HL-60 (cell line): Measurements from ENCODE around the gene AFF2.
A peak's percentile ranks its signal among the peaks of the same experiment; 100 is the strongest.

Experiments
- DNase-seq, 2 experiments: peaks; one replicate each; pipeline ENCODE4 v3.0.0-alpha.2; 2010 to 2020; ENCODE audit warnings: low read depth in 1 of 2, low spot score in 1 of 2
- H3K27ac ChIP-seq: fragments of 250-450 bp; sonication (Bioruptor Pico); replicated peaks from 2 replicates; pipeline ENCODE4 v1.5.1; 2020; ENCODE audit warnings: mild to moderate bottlenecking, moderate library complexity
- H3K27me3 ChIP-seq: fragments of 250-450 bp; sonication (Bioruptor Pico); 2 replicates; pipeline ENCODE4 v1.5.1; 2021; ENCODE audit warnings: mild to moderate bottlenecking, moderate library complexity; ENCODE audit not compliant: insufficient read depth, poor library complexity, severe bottlenecking
- H3K4me3 ChIP-seq: replicated peaks from 2 replicates; pipeline ENCODE4 v1.5.1; 2011; ENCODE audit warnings: mild to moderate bottlenecking, control low read depth, low read length; ENCODE audit not compliant: insufficient read depth
- GABPA ChIP-seq: IDR thresholded peaks from 2 replicates; pipeline ENCODE4 v1.6.1; 2012; ENCODE audit warnings: low read depth
- POLR2AphosphoS5 ChIP-seq: IDR thresholded peaks from 2 replicates; pipeline ENCODE4 v1.6.1; 2012; ENCODE audit warnings: low read depth
- SPI1 ChIP-seq: IDR thresholded peaks from 2 replicates; pipeline ENCODE4 v1.6.1; 2012; ENCODE audit warnings: low read depth, mild to moderate bottlenecking, borderline replicate concordance
- TF ChIP-seq, protein P1 (sequence below): IDR thresholded peaks from 2 replicates; pipeline ENCODE4 v1.6.1; 2012; ENCODE audit warnings: low read depth; ENCODE audit not compliant: insufficient replicate concordance
- TF ChIP-seq, protein P2 (sequence below): IDR thresholded peaks from one replicate; pipeline ENCODE4 v1.5.1; 2011; ENCODE audit warnings: low read length, control low read depth, inconsistent platforms; ENCODE audit not compliant: insufficient read depth

AFF2 gene

DNA sequence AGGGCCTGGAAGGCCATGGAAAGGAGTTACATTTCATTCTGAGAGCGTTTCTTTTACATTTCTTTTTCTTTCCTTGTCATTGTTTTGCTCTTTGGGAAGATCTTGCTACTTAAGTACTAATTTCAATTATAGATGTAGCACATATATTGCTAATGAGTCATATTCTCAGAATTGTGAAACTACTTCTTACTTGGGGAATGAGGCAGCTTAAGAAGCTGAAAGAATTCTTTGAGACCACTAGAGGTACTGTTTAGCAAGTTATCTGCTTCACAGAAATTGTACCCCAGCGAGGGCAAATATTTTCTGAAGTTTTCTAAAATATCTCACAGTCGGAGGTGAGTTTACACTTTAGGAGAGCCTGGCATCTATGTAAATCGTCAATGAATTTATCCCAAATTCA is 100.6 kb downstream of the AFF2 start:
- Histone ChIP-seq H3K27me3 (no peaks in the 10 kb centered on the region), H3K27ac (no peak overlapping the region), H3K4me3 (no peak overlapping the region)
- no peak for DNase-seq
- TF ChIP-seq SPI1 (no peak), POLR2AphosphoS5 (no peak), GABPA (no peak)
- TF ChIP-seq, protein P1, sequence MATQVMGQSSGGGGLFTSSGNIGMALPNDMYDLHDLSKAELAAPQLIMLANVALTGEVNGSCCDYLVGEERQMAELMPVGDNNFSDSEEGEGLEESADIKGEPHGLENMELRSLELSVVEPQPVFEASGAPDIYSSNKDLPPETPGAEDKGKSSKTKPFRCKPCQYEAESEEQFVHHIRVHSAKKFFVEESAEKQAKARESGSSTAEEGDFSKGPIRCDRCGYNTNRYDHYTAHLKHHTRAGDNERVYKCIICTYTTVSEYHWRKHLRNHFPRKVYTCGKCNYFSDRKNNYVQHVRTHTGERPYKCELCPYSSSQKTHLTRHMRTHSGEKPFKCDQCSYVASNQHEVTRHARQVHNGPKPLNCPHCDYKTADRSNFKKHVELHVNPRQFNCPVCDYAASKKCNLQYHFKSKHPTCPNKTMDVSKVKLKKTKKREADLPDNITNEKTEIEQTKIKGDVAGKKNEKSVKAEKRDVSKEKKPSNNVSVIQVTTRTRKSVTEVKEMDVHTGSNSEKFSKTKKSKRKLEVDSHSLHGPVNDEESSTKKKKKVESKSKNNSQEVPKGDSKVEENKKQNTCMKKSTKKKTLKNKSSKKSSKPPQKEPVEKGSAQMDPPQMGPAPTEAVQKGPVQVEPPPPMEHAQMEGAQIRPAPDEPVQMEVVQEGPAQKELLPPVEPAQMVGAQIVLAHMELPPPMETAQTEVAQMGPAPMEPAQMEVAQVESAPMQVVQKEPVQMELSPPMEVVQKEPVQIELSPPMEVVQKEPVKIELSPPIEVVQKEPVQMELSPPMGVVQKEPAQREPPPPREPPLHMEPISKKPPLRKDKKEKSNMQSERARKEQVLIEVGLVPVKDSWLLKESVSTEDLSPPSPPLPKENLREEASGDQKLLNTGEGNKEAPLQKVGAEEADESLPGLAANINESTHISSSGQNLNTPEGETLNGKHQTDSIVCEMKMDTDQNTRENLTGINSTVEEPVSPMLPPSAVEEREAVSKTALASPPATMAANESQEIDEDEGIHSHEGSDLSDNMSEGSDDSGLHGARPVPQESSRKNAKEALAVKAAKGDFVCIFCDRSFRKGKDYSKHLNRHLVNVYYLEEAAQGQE: no peak
- TF ChIP-seq, protein P2, sequence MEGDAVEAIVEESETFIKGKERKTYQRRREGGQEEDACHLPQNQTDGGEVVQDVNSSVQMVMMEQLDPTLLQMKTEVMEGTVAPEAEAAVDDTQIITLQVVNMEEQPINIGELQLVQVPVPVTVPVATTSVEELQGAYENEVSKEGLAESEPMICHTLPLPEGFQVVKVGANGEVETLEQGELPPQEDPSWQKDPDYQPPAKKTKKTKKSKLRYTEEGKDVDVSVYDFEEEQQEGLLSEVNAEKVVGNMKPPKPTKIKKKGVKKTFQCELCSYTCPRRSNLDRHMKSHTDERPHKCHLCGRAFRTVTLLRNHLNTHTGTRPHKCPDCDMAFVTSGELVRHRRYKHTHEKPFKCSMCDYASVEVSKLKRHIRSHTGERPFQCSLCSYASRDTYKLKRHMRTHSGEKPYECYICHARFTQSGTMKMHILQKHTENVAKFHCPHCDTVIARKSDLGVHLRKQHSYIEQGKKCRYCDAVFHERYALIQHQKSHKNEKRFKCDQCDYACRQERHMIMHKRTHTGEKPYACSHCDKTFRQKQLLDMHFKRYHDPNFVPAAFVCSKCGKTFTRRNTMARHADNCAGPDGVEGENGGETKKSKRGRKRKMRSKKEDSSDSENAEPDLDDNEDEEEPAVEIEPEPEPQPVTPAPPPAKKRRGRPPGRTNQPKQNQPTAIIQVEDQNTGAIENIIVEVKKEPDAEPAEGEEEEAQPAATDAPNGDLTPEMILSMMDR: no peak

DNA sequence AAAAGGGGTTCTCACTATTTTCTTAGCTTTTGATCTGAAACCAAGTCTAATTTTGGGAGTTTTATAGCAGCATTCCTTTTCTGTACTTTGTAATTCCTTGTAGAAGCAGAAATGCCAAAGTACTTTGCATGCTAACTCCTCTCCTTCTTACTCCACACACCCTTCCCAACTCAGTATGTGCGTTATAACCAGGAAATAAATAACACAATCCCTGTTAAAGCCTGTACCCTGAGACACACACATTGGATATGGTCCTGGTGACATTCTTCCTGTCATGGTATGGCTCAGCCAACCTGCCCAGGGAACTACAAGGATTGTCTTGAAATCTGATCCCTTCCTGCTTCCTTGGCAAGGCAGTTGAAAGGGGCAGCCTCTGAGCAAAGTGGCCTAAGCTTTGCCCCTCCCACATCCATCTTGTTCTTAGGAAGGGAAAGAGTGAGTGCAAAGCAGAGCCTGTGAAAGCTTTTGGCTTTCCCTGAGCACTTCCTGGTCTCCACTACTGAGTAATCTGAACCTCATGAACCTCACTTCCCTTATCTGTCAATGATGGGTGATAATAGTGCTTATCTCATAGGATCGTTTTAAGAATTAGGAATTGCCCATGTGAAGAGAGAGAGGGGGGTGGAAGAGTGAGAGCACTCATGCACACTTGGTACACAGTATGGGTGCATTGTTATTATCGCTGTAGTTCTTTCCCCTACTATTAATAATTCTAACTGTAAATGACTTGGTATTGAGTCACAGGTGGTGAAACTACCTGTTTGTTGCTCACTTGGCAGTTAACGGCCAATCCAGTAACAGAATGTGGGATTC is 109.3 kb downstream of the AFF2 start:
- peak overlapping the region; percentile 80 for H3K27ac ChIP-seq
- TF ChIP-seq GABPA: no peak
- TF ChIP-seq, protein P1: no peak
- no peak for TF ChIP-seq POLR2AphosphoS5
- TF ChIP-seq, protein P2: no peak
- peak; percentile 79 for TF ChIP-seq SPI1
- peak; percentile 58 for DNase-seq

DNA sequence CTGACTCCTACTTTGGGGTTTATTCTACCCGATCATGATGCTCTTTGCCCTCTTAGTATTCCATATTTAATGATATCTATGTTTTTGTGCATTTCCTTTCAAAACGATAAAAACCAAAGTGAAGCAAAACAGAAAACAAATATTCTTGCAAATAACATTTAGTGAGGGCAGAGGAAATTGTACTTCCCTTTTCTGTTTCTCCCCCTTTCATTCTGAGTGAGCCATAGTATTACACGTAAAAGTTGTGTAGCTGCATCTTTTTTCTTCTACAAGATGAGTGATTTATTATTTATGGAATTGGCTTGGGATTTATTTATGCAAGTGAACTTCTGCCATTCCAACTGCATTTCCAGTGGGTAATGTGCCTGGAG is 109.9 kb downstream of the AFF2 start:
- Histone ChIP-seq H3K27me3 (no peaks in the 10 kb centered on the region), H3K27ac (peak overlapping the region; percentile 80), H3K4me3 (no peak overlapping the region)
- TF ChIP-seq SPI1: 0 out of 2 replicates have a peak, but pooled peaks have one; percentile 16
- TF ChIP-seq, protein P1: no peak
- TF ChIP-seq, protein P2: no peak
- no peak for TF ChIP-seq POLR2AphosphoS5
- TF ChIP-seq GABPA: no peak
- DNase-seq: no peak

More for the DNA sequence above, 109.3 kb downstream of the AFF2 start:
- H3K27me3 ChIP-seq: no peaks in the 10 kb centered on the region
- H3K4me3 ChIP-seq: no peak overlapping the region
